Erythroblast (primary cell): ENCODE measurements around the gene IRF2.

Experiments used
- GATA1 ChIP-seq: IDR thresholded peaks from 2 replicates; pipeline ENCODE4 v1.6.1; 2011; ENCODE audit warnings: low read depth, mild to moderate bottlenecking, control low read depth, low read length, moderate library complexity
- POLR2A ChIP-seq: IDR thresholded peaks from 2 replicates; pipeline ENCODE4 v1.6.1; 2011; ENCODE audit warnings: mild to moderate bottlenecking, low read length

GRCh38 chr4:184356366-184356765 is 118.0 kb downstream of the IRF2 start:
- TF ChIP-seq POLR2A (no peak), GATA1 (no peak)
